ENCODE results near the gene FNIP1. TPM values are rescaled to one million over a fixed set of nuclear protein-coding genes. Genes with fewer than 3 reads are reported as not detected.

Gene FNIP1
- total and polyA plus RNA-seq, 9 of the 15 experiments (the other 6 are each of a cell fraction or from before 2014, with no cell fraction given), result 5.0 to 32.8 (median 18.4) TPM

- ChIA-PET CTCF (ENCODE audit: low intra/inter-chr PET ratio) (no interaction called here), POLR2A (no interaction called here)
- Histone ChIP-seq H3K79me2 (ENCODE audit: control insufficient read depth, insufficient read depth, low read length) (peaks cover 92% of the 10 kb centered on the region), H3K9me3 (replicated peaks; ENCODE audit: control insufficient read depth, insufficient read depth, low read depth, low read length) (no peaks in the 10 kb centered on the region), H3K9ac (ENCODE audit: insufficient read depth in 1 of 2, low read depth in 2 of 2, low read length in 2 of 2) (no peak overlapping the region), H2AFZ (ENCODE audit: low read depth, low read length) (no peak overlapping the region), H3K27ac (ENCODE audit: extremely low read depth, low read depth, low read length) (peak overlapping the region; percentile 71; the same call in 1 of the 3 replicates), H3K27me3 (ENCODE audit: control insufficient read depth in 2 of 2, insufficient read depth in 2 of 2, low read length in 2 of 2) (no peaks in the 10 kb centered on the region), H3K9me1 (ENCODE audit: control insufficient read depth, insufficient read depth, low read length) (no peaks in the 10 kb centered on the region), H3K4me2 (ENCODE audit: insufficient read depth, low read length) (no peak overlapping the region), H3K4me1 (replicated peaks in 1 of 2; ENCODE audit: control insufficient read depth in 2 of 2, insufficient read depth in 2 of 2, low read length in 2 of 2) (peaks cover 18 to 64% of the 10 kb centered on the region in 2 experiments), H3K4me3 (no peak overlapping the region), H4K20me1 (replicated peaks; ENCODE audit: control insufficient read depth, insufficient read depth, low read length) (no peaks in the 10 kb centered on the region), H3K36me3 (ENCODE audit: control insufficient read depth, insufficient read depth, low read length) (peaks cover 13% of the 10 kb centered on the region)
- BruUV-seq (replicated peaks), result no TSS peak
- DNase-seq (ENCODE audit: extremely low read depth in 1 of 4, low spot score in 3 of 4), result peak in 1 of 4 experiments; percentile 54
- no peak for FAIRE-seq
- in situ Hi-C loops (cut with MboI) (no loop called here), intact Hi-C loops (cut with micrococcal nuclease) (loop anchor here (5.0 kb wide), 2 partner anchors 112 to 258 kb away; partner anchors contain the start of gene RAPGEF6)
- peak; percentile 49 for ATAC-seq
- WGBS (ENCODE audit: insufficient coverage, low coverage, missing lambda C conversion rate), result 63% methylated on average over 7 of the region's 7 CpGs
- TF ChIP-seq MLLT1 (IDR thresholded peaks at IDR 0.05) (peak in 1 of 2 experiments; percentile 20; a peak in 1 of 4 replicates), ZNF165 (CRISPR knock-in tag; IDR thresholded peaks at IDR 0.05; ENCODE audit: borderline replicate concordance) (no peak), CREB3L1 (IDR thresholded peaks at IDR 0.05; ENCODE audit: borderline replicate concordance, low read depth) (no peak), ZNF174 (CRISPR knock-in tag; IDR thresholded peaks at IDR 0.05) (no peak), DMBX1 (CRISPR knock-in tag; IDR thresholded peaks at IDR 0.05; ENCODE audit: borderline replicate concordance) (peak; percentile 44; the same call in 1 of the 2 replicates), ZBTB1 (CRISPR knock-in tag; IDR thresholded peaks at IDR 0.05; ENCODE audit: borderline replicate concordance, low read depth) (no peak), CBX5 (IDR thresholded peaks at IDR 0.05; ENCODE audit: borderline replicate concordance, low read depth) (no peak), MGA (IDR thresholded peaks at IDR 0.05) (no peak)
Observed at GRCh38 chr5:131749138-131749537, 47.7 kb downstream of the FNIP1 start.

Data from K562 (cell line).